A549 (cell line): ENCODE data around the gene CA10.

Experiments
- CHD2 ChIP-seq: fragments of 150-350 bp; IDR thresholded peaks from 2 replicates; pipeline ENCODE4 v1.6.1; 2014; ENCODE audit warnings: low read length; ENCODE audit not compliant: partially characterized antibody
- CHD4 ChIP-seq: fragments of 200-600 bp; sonication (generic); IDR thresholded peaks from 2 replicates; pipeline ENCODE4 v1.6.1; 2016; ENCODE audit warnings: antibody characterized with exemption, mild to moderate bottlenecking, borderline replicate concordance
- EP300 ChIP-seq, 2 experiments: fragments of >200 bp; sonication (Bioruptor Twin); formaldehyde crosslinking; IDR thresholded peaks; 2 replicates in 1 of 2; 3 replicates in 1 of 2; pipeline ENCODE4 v1.6.1; 2016 to 2017
- HMGXB4 ChIP-seq: fragments of 250-450 bp; sonication (Bioruptor Pico); IDR thresholded peaks from 2 replicates; pipeline ENCODE4 v1.5.0; 2021; ENCODE audit warnings: mild to moderate bottlenecking, moderate library complexity, borderline replicate concordance
- POLR2A ChIP-seq: IDR thresholded peaks from 2 replicates; pipeline ENCODE4 v1.6.1; 2012; ENCODE audit warnings: mild to moderate bottlenecking, low read length
- USF2 ChIP-seq: fragments of 450-650 bp; IDR thresholded peaks from 2 replicates; pipeline ENCODE4 v1.6.1; 2014; ENCODE audit warnings: antibody characterized with exemption
- ZSCAN20 ChIP-seq: fragments of 250-450 bp; sonication (Bioruptor Pico); IDR thresholded peaks from 2 replicates; pipeline ENCODE4 v1.8.0; 2022; ENCODE audit warnings: mild to moderate bottlenecking, moderate library complexity
- TF ChIP-seq, protein P1 (sequence below): fragments of >200 bp; sonication (Bioruptor Twin); formaldehyde crosslinking; IDR thresholded peaks from 3 replicates; pipeline ENCODE4 v1.5.1; 2016
- TF ChIP-seq, protein P2 (sequence below): IDR thresholded peaks from 2 replicates; pipeline ENCODE4 v1.6.1; 2012; ENCODE audit warnings: low read depth, borderline replicate concordance

DNA sequence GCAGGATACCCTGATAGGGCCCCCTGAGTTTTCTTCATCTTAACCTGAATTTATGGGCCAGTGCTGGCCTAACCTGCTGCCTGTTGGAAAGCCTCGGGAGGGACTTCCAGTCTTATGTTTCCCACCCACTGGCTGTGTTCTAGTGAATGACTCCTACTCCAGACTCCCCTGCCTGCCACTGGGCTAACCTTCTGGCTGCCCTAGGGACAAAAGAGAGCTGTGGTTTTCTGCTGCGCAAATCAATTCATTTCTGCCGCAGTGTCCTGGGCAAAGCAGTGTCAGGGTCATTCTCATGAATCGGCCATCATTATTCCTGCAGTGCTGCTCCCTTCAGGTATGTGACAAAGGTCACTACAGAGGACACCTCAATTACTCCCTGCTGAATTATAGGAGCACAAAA, 512.0 kb downstream of the CA10 start:
- TF ChIP-seq EP300 (IDR thresholded peaks at IDR 0.05) (no peak), HMGXB4 (CRISPR knock-in tag) (no peak), CHD4 (no peak), CHD2 (no peak), POLR2A (no peak), USF2 (no peak), ZSCAN20 (CRISPR knock-in tag) (no peak)
- TF ChIP-seq, protein P1, sequence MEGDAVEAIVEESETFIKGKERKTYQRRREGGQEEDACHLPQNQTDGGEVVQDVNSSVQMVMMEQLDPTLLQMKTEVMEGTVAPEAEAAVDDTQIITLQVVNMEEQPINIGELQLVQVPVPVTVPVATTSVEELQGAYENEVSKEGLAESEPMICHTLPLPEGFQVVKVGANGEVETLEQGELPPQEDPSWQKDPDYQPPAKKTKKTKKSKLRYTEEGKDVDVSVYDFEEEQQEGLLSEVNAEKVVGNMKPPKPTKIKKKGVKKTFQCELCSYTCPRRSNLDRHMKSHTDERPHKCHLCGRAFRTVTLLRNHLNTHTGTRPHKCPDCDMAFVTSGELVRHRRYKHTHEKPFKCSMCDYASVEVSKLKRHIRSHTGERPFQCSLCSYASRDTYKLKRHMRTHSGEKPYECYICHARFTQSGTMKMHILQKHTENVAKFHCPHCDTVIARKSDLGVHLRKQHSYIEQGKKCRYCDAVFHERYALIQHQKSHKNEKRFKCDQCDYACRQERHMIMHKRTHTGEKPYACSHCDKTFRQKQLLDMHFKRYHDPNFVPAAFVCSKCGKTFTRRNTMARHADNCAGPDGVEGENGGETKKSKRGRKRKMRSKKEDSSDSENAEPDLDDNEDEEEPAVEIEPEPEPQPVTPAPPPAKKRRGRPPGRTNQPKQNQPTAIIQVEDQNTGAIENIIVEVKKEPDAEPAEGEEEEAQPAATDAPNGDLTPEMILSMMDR = no peak
- TF ChIP-seq, protein P2, sequence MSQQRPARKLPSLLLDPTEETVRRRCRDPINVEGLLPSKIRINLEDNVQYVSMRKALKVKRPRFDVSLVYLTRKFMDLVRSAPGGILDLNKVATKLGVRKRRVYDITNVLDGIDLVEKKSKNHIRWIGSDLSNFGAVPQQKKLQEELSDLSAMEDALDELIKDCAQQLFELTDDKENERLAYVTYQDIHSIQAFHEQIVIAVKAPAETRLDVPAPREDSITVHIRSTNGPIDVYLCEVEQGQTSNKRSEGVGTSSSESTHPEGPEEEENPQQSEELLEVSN = no peak
